Left forelimb (tissue), 1 donor: ENCODE results near the gene TRIM45.
"Not testable (repeated sequence)": the region's sequence is repeated elsewhere in the genome, so short reads cannot be mapped to it uniquely, and the experiment has no call there.

Experiments used
- DNase-seq: peaks from one replicate; pipeline ENCODE4 v3.0.0-alpha.2; 2018; ENCODE audit warnings: low spot score

The TRIM45 gene

GRCh38 chr1:117130526-117130925 is 9.0 kb upstream of the TRIM45 start:
- DNase-seq: no peak

GRCh38 chr1:117128323-117129079 is 7.0 kb upstream of the TRIM45 start:
- no peak for DNase-seq

GRCh38 chr1:117127795-117128194 is 6.2 kb upstream of the TRIM45 start:
- DNase-seq: no peak

GRCh38 chr1:117124661-117125060 is 3.1 kb upstream of the TRIM45 start:
- no peak for DNase-seq

- DNase-seq: no peak
Measured at GRCh38 chr1:117123274-117123673, 1.7 kb upstream of the TRIM45 start.

- no peak for DNase-seq
Measured at GRCh38 chr1:117122330-117123025, 929 bp upstream of the TRIM45 start.

- no peak for DNase-seq
Measured at GRCh38 chr1:117120774-117121588, 568 bp downstream of the TRIM45 start.

- DNase-seq: not testable (repeated sequence)
Measured at GRCh38 chr1:117119144-117119543, 2.4 kb downstream of the TRIM45 start.

- no peak for DNase-seq
Measured at GRCh38 chr1:117118137-117118536, 3.4 kb downstream of the TRIM45 start.

GRCh38 chr1:117117697-117118096 is 3.9 kb downstream of the TRIM45 start:
- DNase-seq: no peak

GRCh38 chr1:117116784-117117130 is 4.8 kb downstream of the TRIM45 start:
- DNase-seq: no peak

- DNase-seq: no peak
Measured at GRCh38 chr1:117116090-117116783, 5.3 kb downstream of the TRIM45 start.

- DNase-seq: no peak
Measured at GRCh38 chr1:117114877-117115276, 6.7 kb downstream of the TRIM45 start.

GRCh38 chr1:117113199-117113598 is 8.3 kb downstream of the TRIM45 start:
- no peak for DNase-seq

GRCh38 chr1:117112047-117112717 is 9.4 kb downstream of the TRIM45 start:
- DNase-seq: no peak

GRCh38 chr1:117110774-117111173 is 10.8 kb downstream of the TRIM45 start:
- DNase-seq: no peak

GRCh38 chr1:117107364-117107763 is 14.2 kb downstream of the TRIM45 start:
- no peak for DNase-seq

GRCh38 chr1:117106478-117106877 is 15.1 kb downstream of the TRIM45 start:
- DNase-seq: no peak

GRCh38 chr1:117105722-117106121 is 15.8 kb downstream of the TRIM45 start:
- no peak for DNase-seq

GRCh38 chr1:117104986-117105385 is 16.6 kb downstream of the TRIM45 start:
- DNase-seq: no peak

- not testable (repeated sequence) for DNase-seq
Measured at GRCh38 chr1:117101858-117102257, 19.7 kb downstream of the TRIM45 start.

GRCh38 chr1:117101334-117101733 is 20.2 kb downstream of the TRIM45 start:
- no peak for DNase-seq
